ENCODE data around the gene VPS54.

Gene VPS54

DNA sequence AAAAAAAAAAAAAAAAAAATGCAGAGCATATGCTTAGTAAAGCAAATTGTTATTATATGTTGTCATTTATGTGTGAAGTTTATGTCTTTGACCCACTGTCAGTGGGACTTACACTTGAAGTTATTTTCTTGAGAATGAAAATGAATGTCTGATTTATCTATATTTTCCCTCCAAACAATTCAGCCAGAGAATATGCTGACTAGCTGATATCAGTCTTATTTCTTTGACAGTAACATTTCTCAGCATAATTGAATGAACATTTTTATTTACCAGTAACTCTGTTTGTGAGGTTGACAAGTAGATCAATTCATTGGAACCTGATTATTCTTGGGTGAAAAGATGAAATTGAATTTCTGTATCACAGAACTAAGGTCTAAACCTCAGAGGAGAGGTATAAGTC, 40.0 kb upstream of the VPS54 start:
- CTCF ChIA-PET = no interaction called here
- POLR2A ChIA-PET = no interaction called here
- no peak for TF ChIP-seq SUZ12 (IDR thresholded peaks at IDR 0.05)
- TF ChIP-seq BHLHE40 (IDR thresholded peaks at IDR 0.05; ENCODE audit: borderline replicate concordance) = no peak
- TF ChIP-seq CTBP1 (IDR thresholded peaks at IDR 0.05; ENCODE audit: borderline replicate concordance) = no peak
- no peak for TF ChIP-seq ZNF384 (IDR thresholded peaks at IDR 0.05)
- no peak for TF ChIP-seq FOXK2 (IDR thresholded peaks at IDR 0.05)
- no peak for TF ChIP-seq TARDBP (IDR thresholded peaks at IDR 0.05)
- TF ChIP-seq ELF4 (IDR thresholded peaks at IDR 0.05) = no peak
- no peak for TF ChIP-seq SP1 (IDR thresholded peaks at IDR 0.05)
- no peak for TF ChIP-seq FOXA1 (IDR thresholded peaks at IDR 0.05)
- no peak for TF ChIP-seq HDGF (IDR thresholded peaks at IDR 0.05; ENCODE audit: borderline replicate concordance)
- TF ChIP-seq LEF1 (IDR thresholded peaks at IDR 0.05; ENCODE audit: borderline replicate concordance) = no peak
- TF ChIP-seq NFRKB (IDR thresholded peaks at IDR 0.05) = no peak
- TF ChIP-seq FOXM1 (IDR thresholded peaks at IDR 0.05; ENCODE audit: borderline replicate concordance) = no peak
- TF ChIP-seq, protein P1, sequence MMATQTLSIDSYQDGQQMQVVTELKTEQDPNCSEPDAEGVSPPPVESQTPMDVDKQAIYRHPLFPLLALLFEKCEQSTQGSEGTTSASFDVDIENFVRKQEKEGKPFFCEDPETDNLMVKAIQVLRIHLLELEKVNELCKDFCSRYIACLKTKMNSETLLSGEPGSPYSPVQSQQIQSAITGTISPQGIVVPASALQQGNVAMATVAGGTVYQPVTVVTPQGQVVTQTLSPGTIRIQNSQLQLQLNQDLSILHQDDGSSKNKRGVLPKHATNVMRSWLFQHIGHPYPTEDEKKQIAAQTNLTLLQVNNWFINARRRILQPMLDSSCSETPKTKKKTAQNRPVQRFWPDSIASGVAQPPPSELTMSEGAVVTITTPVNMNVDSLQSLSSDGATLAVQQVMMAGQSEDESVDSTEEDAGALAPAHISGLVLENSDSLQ (IDR thresholded peaks at IDR 0.05) = no peak
- TF ChIP-seq ARNT (IDR thresholded peaks at IDR 0.05) = no peak
- TF ChIP-seq L3MBTL2 (conservative IDR thresholded peaks at IDR 0.05) = no peak
- no peak for DNase-seq (ENCODE audit: extremely low spot score)

DNA sequence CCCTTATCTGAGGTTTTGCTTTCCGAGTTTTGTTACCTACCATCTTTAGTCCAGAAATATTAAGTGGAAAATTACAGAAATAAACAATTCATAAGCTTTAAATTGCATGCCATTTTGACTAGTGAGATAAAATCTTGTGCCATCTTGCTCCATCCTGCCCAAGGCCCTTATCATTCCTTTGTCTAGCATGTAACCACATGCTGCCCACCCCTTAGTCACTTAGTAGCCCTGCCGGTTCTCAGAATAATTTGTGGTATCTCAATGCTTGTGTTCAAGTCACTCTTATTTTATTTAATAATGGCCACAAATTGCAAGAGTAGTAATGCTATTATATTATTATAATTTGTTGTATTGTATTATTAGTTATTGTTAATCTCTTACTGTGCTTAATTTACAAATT, 36.8 kb upstream of the VPS54 start:
- no peak for TF ChIP-seq BHLHE40 (IDR thresholded peaks at IDR 0.05; ENCODE audit: borderline replicate concordance)
- no peak for TF ChIP-seq FOXA1 (IDR thresholded peaks at IDR 0.05)
- TF ChIP-seq LEF1 (IDR thresholded peaks at IDR 0.05; ENCODE audit: borderline replicate concordance) = no peak
- no peak for TF ChIP-seq ARNT (IDR thresholded peaks at IDR 0.05)
- no peak for TF ChIP-seq ZNF384 (IDR thresholded peaks at IDR 0.05)
- no peak for TF ChIP-seq FOXM1 (IDR thresholded peaks at IDR 0.05; ENCODE audit: borderline replicate concordance)
- no peak for TF ChIP-seq NFRKB (IDR thresholded peaks at IDR 0.05)
- TF ChIP-seq HDGF (IDR thresholded peaks at IDR 0.05; ENCODE audit: borderline replicate concordance) = no peak
- no peak for TF ChIP-seq SP1 (IDR thresholded peaks at IDR 0.05)
- no peak for TF ChIP-seq TARDBP (IDR thresholded peaks at IDR 0.05)
- no peak for TF ChIP-seq CTBP1 (IDR thresholded peaks at IDR 0.05; ENCODE audit: borderline replicate concordance)
- no peak for TF ChIP-seq SUZ12 (IDR thresholded peaks at IDR 0.05)
- TF ChIP-seq, protein P1 (IDR thresholded peaks at IDR 0.05) = no peak
- TF ChIP-seq L3MBTL2 (conservative IDR thresholded peaks at IDR 0.05) = no peak
- POLR2A ChIA-PET = no interaction called here
- no peak for DNase-seq (ENCODE audit: extremely low spot score)
- CTCF ChIA-PET = no interaction called here

DNA sequence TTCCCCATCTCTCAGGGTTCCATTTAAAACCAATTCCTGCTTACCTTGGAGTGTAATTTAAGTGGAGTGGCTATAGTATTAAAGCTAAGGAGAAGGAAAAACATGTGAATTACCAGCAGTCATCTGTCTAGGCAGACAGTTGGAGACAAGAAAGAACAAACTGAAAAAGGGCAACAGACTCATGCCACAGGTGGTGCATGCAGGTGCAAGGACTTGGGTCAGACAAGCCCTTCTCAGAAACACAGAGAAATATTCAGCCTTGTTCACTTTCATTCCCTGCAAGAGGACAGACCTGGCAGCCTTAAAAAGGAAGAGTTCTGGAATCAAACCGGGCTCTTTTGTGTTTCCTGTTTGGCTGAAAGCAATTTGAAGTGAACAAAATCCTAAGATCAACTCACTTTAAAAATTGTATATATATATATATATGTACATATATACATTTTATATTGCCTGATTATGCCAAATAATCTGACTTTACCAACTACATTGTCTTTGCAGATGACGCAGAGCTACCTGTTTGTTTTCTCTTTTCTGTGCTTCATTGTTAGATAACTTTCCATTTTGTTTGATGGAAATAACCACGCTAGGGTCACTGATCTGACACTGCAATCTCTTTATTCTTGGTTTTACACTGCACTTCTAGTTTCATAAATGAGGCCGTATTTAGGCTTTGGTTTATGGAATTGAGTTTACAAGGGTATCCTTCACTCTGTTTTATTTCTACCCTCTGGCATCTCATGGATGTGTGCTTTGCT, 35.1 kb upstream of the VPS54 start:
- TF ChIP-seq BHLHE40 (IDR thresholded peaks at IDR 0.05; ENCODE audit: borderline replicate concordance) (no peak), LEF1 (IDR thresholded peaks at IDR 0.05; ENCODE audit: borderline replicate concordance) (no peak), ARNT (IDR thresholded peaks at IDR 0.05) (no peak), SUZ12 (IDR thresholded peaks at IDR 0.05) (no peak), SP1 (IDR thresholded peaks at IDR 0.05) (no peak), L3MBTL2 (conservative IDR thresholded peaks at IDR 0.05) (no peak), TARDBP (IDR thresholded peaks at IDR 0.05) (no peak), CTBP1 (IDR thresholded peaks at IDR 0.05; ENCODE audit: borderline replicate concordance) (no peak), ELF4 (IDR thresholded peaks at IDR 0.05) (no peak)
- CTCF ChIA-PET = no interaction called here
- POLR2A ChIA-PET = no interaction called here
- no peak for DNase-seq (ENCODE audit: extremely low spot score)

DNA sequence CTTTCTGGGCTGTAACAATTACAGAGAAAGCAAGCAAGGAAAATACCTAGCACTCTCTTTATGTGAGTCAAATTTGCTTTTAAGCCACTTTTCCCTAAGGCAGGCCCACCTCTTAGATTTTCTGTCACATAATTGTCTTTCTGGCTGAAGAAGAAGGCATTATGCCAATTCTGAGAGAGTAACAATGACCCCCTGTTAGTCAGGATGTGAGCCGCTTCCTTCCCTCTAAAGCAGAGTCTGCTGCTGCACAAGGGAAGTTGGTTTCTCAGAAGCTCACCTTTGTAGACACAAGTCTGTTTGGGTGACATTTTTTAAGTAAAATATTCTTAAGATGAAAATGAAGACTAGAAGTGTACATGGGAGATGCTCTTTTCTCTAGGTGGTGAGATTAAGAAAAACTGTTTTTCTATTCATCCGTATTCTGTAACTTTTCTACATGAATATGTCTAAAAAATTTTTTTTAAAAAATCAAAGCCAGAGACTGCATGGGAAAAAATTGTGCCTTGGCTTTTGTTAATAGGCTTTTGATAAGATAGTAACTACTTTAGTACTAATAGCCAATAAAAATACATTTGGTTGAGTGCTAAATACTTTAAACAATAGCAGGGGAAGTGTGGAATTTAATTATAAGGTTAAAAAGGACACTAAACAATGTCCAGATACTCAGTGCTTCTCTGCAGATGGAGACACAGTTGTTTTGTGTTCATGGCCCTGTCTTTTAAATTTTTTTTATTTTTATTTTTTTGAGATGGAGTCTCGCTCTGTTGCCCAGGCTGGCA, 33.4 kb upstream of the VPS54 start:
- TF ChIP-seq NFRKB (IDR thresholded peaks at IDR 0.05) (no peak), FOXA1 (IDR thresholded peaks at IDR 0.05) (no peak), BHLHE40 (IDR thresholded peaks at IDR 0.05; ENCODE audit: borderline replicate concordance) (no peak), ELF4 (IDR thresholded peaks at IDR 0.05) (no peak), LEF1 (IDR thresholded peaks at IDR 0.05; ENCODE audit: borderline replicate concordance) (no peak), FOXM1 (IDR thresholded peaks at IDR 0.05; ENCODE audit: borderline replicate concordance) (no peak), TARDBP (IDR thresholded peaks at IDR 0.05) (no peak), SP1 (IDR thresholded peaks at IDR 0.05) (no peak), FOXK2 (IDR thresholded peaks at IDR 0.05) (no peak), ZNF384 (IDR thresholded peaks at IDR 0.05) (no peak), L3MBTL2 (conservative IDR thresholded peaks at IDR 0.05) (no peak), CTBP1 (IDR thresholded peaks at IDR 0.05; ENCODE audit: borderline replicate concordance) (no peak), SUZ12 (IDR thresholded peaks at IDR 0.05) (no peak), ARNT (IDR thresholded peaks at IDR 0.05) (no peak), HDGF (IDR thresholded peaks at IDR 0.05; ENCODE audit: borderline replicate concordance) (no peak)
- TF ChIP-seq, protein P1 (IDR thresholded peaks at IDR 0.05) = no peak
- ChIA-PET CTCF (interaction anchor here (0.7 kb wide), 1 partner anchor 346 kb away, joined by 3 read pairs; no protein-coding TSS in a partner anchor), POLR2A (no interaction called here)
- no peak for DNase-seq (ENCODE audit: extremely low spot score)

DNA sequence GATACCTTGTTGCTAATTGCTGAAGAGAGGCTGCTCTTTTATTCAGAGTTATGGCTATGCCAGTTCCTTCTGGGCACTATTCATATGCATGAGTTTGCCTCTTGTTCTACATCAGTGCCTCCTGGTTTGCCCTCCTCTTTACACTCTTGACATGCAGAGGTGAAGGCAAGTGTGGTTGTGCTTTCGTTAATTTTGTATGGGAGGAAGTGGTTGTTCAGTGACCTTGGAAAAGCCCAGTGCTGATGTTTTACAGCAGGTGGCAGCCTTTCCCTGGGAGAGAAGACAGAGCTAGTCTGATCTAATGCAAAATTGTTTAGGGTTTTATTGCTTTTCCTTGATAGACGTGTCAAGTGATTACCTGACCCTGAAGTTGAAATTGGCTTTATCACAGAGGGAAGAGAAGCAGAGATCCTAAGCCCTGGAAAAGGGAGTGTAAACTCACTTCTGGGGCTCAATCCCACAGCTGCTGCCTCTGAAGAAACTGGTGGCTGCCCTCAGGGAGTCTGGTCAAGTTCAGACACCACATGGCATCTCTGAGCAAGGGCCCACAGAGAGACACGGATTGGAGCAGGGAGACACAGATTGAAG, 30.5 kb upstream of the VPS54 start:
- peak; percentile 66 for DNase-seq (ENCODE audit: extremely low spot score)
- ChIA-PET CTCF (interaction anchor here (0.8 to 1.6 kb wide), 3 partner anchors 92 to 281 kb away, joined by 4 to 7 read pairs (median 6); no protein-coding TSS in a partner anchor), POLR2A (interaction anchor here (1.0 to 1.3 kb wide), 2 partner anchors 278 to 280 kb away, joined by 3 to 5 read pairs; no protein-coding TSS in a partner anchor)
- TF ChIP-seq, protein P1 (IDR thresholded peaks at IDR 0.05) = peak; percentile 85
- no peak for TF ChIP-seq ELF4 (IDR thresholded peaks at IDR 0.05)
